SK-N-SH (cell line): Measurements from ENCODE around the gene VANGL1. TPM values are rescaled to one million over a fixed set of nuclear protein-coding genes. Genes with fewer than 3 reads are reported as not detected.
A peak's percentile ranks its signal among the peaks of the same experiment; 100 is the strongest.

Experiments
- CTCF ChIA-PET: fragments of 300-600, 350-600 bp; formaldehyde crosslinking; extraction: SDS; loops from one replicate; lab custom pipeline; 2021; lab: Yijun Ruan, JAX
- POLR2A ChIA-PET: fragments of 350-600 bp; sonication (Branson Sonifier 250); formaldehyde crosslinking; extraction: SDS; loops from one replicate; lab custom pipeline; 2020; ENCODE audit warnings: antibody characterized with exemption, inconsistent platforms; lab: Yijun Ruan, JAX
- DNase-seq: peaks from one replicate; pipeline ENCODE4 v3.0.0; 2012
- H2AFZ ChIP-seq: fragments of 200-600 bp; sonication (generic); 2 replicates; pipeline ENCODE4 v1.8.1; 2016; ENCODE audit warnings: antibody characterized with exemption, mild to moderate bottlenecking, low read depth
- H3F3A ChIP-seq: fragments of 200-600 bp; sonication (generic); replicated peaks from 2 replicates; pipeline ENCODE3; 2016; ENCODE audit warnings: antibody characterized with exemption, mild to moderate bottlenecking; ENCODE audit not compliant: insufficient read depth
- H3K27ac ChIP-seq, 2 experiments: fragments of 200-500 bp in 1 of 2; fragments of 200-600 bp in 1 of 2; sonication (Bioruptor generic) in 1 of 2; sonication (generic), shearing (Covaris generic) in 1 of 2; 2 replicates each; pipeline versions ENCODE4 v1.5.1 to v1.6.1; 2014 to 2016; ENCODE audit warnings: low read depth in 2 of 2, inconsistent platforms in 1 of 2, low read length in 1 of 2, mild to moderate bottlenecking in 1 of 2, mixed read lengths in 1 of 2
- H3K27me3 ChIP-seq: fragments of 200-600 bp; sonication (generic), shearing (Covaris generic); 2 replicates; pipeline ENCODE4 v1.6.1; 2016; ENCODE audit warnings: mixed run types; ENCODE audit not compliant: insufficient read depth
- H3K36me3 ChIP-seq, 2 experiments: fragments of 200-500 bp in 1 of 2; fragments of 200-600 bp in 1 of 2; sonication (Bioruptor generic) in 1 of 2; sonication (generic) in 1 of 2; replicated peaks in 1 of 2; 2 replicates each; pipeline versions ENCODE3 to v1.5.1; 2014 to 2016; ENCODE audit warnings: low read length in 1 of 2, mild to moderate bottlenecking in 1 of 2; ENCODE audit not compliant: insufficient read depth in 2 of 2, control insufficient read depth in 1 of 2
- H3K4me1 ChIP-seq, 2 experiments: fragments of 200-500 bp in 1 of 2; fragments of 200-600 bp in 1 of 2; sonication (Bioruptor generic) in 1 of 2; sonication (generic), shearing (Covaris generic) in 1 of 2; 2 replicates each; pipeline versions ENCODE4 v1.5.1 to v1.6.1; 2014 to 2016; ENCODE audit warnings: low read depth in 1 of 2, low read length in 1 of 2, mixed run types in 1 of 2; ENCODE audit not compliant: insufficient read depth in 2 of 2, control insufficient read depth in 1 of 2
- H3K4me2 ChIP-seq: fragments of 200-600 bp; sonication (generic), shearing (Covaris generic); 2 replicates; pipeline ENCODE4 v1.6.1; 2017; ENCODE audit warnings: mixed run types
- H3K4me3 ChIP-seq, 2 experiments: fragments of 200-500 bp in 1 of 2; fragments of 200-600 bp in 1 of 2; sonication (Bioruptor generic) in 1 of 2; sonication (generic), shearing (Covaris generic) in 1 of 2; 2 replicates each; pipeline versions ENCODE4 v1.5.1 to v1.8.1; 2014 to 2016; ENCODE audit warnings: low read depth in 2 of 2, inconsistent platforms in 1 of 2, low read length in 1 of 2, mild to moderate bottlenecking in 1 of 2, mixed read lengths in 1 of 2, moderate library complexity in 1 of 2
- H3K79me2 ChIP-seq: fragments of 200-600 bp; sonication (generic); 2 replicates; pipeline ENCODE4 v1.8.1; 2017; ENCODE audit warnings: mild to moderate bottlenecking; ENCODE audit not compliant: insufficient read depth
- H3K9ac ChIP-seq: fragments of 200-600 bp; sonication (generic); 2 replicates; pipeline ENCODE4 v1.6.1; 2017; ENCODE audit warnings: mixed run types
- H3K9me2 ChIP-seq: fragments of 200-600 bp; sonication (generic); 2 replicates; pipeline ENCODE4 v1.6.1; 2017; ENCODE audit warnings: mixed run types
- H3K9me3 ChIP-seq: fragments of 200-600 bp; sonication (generic); 2 replicates; pipeline ENCODE4 v1.6.1; 2017; ENCODE audit warnings: mixed run types, mild to moderate bottlenecking, moderate library complexity
- H4K20me1 ChIP-seq: fragments of 200-600 bp; sonication (generic); 2 replicates; pipeline ENCODE4 v1.6.1; 2017; ENCODE audit warnings: mild to moderate bottlenecking, mixed run types; ENCODE audit not compliant: insufficient read depth
- ELF1 ChIP-seq: IDR thresholded peaks from 2 replicates; pipeline ENCODE4 v1.4.0; 2012
- EP300 ChIP-seq, 2 experiments: IDR thresholded peaks; 2 replicates each; pipeline versions ENCODE4 v1.4.0 to v1.6.1; 2012; ENCODE audit warnings: borderline replicate concordance in 1 of 2, low read depth in 1 of 2, low read length in 1 of 2
- FOXJ3 ChIP-seq: sonication (generic); formaldehyde crosslinking; IDR thresholded peaks from 2 replicates; pipeline ENCODE4 v1.5.1; 2020; ENCODE audit warnings: mild to moderate bottlenecking, missing genetic modification reagents
- GABPA ChIP-seq: IDR thresholded peaks from 2 replicates; pipeline ENCODE4 v1.4.0; 2012; ENCODE audit warnings: low read depth, mild to moderate bottlenecking
- GATA2 ChIP-seq: sonication (generic); formaldehyde crosslinking; IDR thresholded peaks from 2 replicates; pipeline ENCODE4 v1.5.0; 2020; ENCODE audit warnings: mild to moderate bottlenecking, missing genetic modification reagents
- IRF3 ChIP-seq: fragments of 150-350 bp; IDR thresholded peaks from 2 replicates; pipeline ENCODE4 v1.6.1; 2016; ENCODE audit warnings: mild to moderate bottlenecking, low read depth, low read length
- JUND ChIP-seq: IDR thresholded peaks from 2 replicates; pipeline ENCODE4 v1.4.0; 2012
- MEF2A ChIP-seq: IDR thresholded peaks from 2 replicates; pipeline ENCODE4 v1.4.0; 2012; ENCODE audit warnings: low read depth, borderline replicate concordance
- MXI1 ChIP-seq: IDR thresholded peaks from 2 replicates; pipeline ENCODE4 v1.6.1; 2012; ENCODE audit warnings: mild to moderate bottlenecking, low read depth, low read length, improper control_type of control experiment
- NRF1 ChIP-seq: IDR thresholded peaks from 2 replicates; pipeline ENCODE4 v1.6.1; 2012; ENCODE audit warnings: low read depth, mild to moderate bottlenecking, low read length
- POLR2AphosphoS5 ChIP-seq: IDR thresholded peaks from 2 replicates; pipeline ENCODE4 v1.6.1; 2012; ENCODE audit warnings: low read depth, low read length
- RAD21 ChIP-seq: IDR thresholded peaks from 2 replicates; pipeline ENCODE4 v1.6.1; 2012; ENCODE audit warnings: mild to moderate bottlenecking, low read length
- REST ChIP-seq: IDR thresholded peaks from 2 replicates; pipeline ENCODE4 v1.6.1; 2012; ENCODE audit warnings: mild to moderate bottlenecking, low read depth, low read length, moderate library complexity
- SMC3 ChIP-seq: IDR thresholded peaks from 2 replicates; pipeline ENCODE4 v1.6.1; 2012; ENCODE audit warnings: low read depth, low read length, improper control_type of control experiment
- TAF1 ChIP-seq: IDR thresholded peaks from 2 replicates; pipeline ENCODE4 v1.6.1; 2012; ENCODE audit warnings: low read depth, mild to moderate bottlenecking, low read length, moderate library complexity, borderline replicate concordance
- TCF12 ChIP-seq: IDR thresholded peaks from 2 replicates; pipeline ENCODE4 v1.4.0; 2012
- TEAD4 ChIP-seq: IDR thresholded peaks from 2 replicates; pipeline ENCODE4 v1.4.0; 2012; ENCODE audit warnings: mild to moderate bottlenecking, borderline replicate concordance; ENCODE audit not compliant: insufficient read depth
- WGBS: methylation state at CpG from one replicate; pipeline ENCODE4 v1.1.6; 2017; ENCODE audit warnings: low lambda C conversion rate; 5-methylcytosine and 5-hydroxymethylcytosine counted together
- polyA plus RNA-seq, 3 experiments: library from polyadenylated mRNA; depleted of rRNA; stranded (reverse); fragments of >200 nt; gene quantifications; 2 replicates each; pipeline ENCODE4 v1.2.3, GENCODE V29; 2012
- TF ChIP-seq, protein P1 (sequence below): IDR thresholded peaks from 2 replicates; pipeline ENCODE4; 2012
- TF ChIP-seq, protein P2 (sequence below): IDR thresholded peaks from 2 replicates; pipeline ENCODE4 v1.4.0; 2012; ENCODE audit warnings: low read depth

Gene VANGL1
- polyA plus RNA-seq, 1 of the 3 experiments (the other 2 are of a cell fraction), result 5.4 TPM

- TF ChIP-seq IRF3 (no peak), RAD21 (no peak), FOXJ3 (CRISPR knock-in tag) (no peak)
- TF ChIP-seq, protein P1, sequence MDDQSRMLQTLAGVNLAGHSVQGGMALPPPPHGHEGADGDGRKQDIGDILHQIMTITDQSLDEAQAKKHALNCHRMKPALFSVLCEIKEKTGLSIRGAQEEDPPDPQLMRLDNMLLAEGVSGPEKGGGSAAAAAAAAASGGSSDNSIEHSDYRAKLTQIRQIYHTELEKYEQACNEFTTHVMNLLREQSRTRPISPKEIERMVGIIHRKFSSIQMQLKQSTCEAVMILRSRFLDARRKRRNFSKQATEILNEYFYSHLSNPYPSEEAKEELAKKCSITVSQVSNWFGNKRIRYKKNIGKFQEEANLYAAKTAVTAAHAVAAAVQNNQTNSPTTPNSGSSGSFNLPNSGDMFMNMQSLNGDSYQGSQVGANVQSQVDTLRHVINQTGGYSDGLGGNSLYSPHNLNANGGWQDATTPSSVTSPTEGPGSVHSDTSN, result no peak
These were observed 1.5 kb downstream of the VANGL1 start (continued) for GRCh38 chr1:115643225-115643624.

DNA sequence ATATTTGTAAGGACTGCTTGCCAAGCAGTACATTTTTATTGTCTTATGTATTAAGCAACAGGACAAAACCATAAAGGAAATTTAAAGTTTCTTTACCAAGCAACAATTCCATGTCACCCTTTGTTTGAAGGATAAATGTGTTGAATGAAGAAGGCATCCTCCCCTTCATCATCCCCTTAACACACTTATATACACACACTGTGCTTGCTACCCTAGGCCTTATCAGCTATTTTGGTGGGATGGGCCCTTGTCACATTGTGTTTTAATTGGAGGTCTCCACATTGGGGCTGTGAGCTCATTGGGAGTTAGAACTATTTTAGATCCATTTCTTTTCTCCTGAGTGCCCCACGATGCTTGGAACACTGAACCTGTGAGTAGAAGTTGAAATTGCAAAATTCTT, 1.9 kb downstream of the VANGL1 start:
- Histone ChIP-seq H3K9me3 (no peaks in the 10 kb centered on the region), H3K27me3 (no peaks in the 10 kb centered on the region), H2AFZ (no peak overlapping the region), H3K4me2 (peak overlapping the region; percentile 76; the same call in 1 of the 2 replicates), H3K4me3 (no peak overlapping the region), H3F3A (no peaks in the 10 kb centered on the region), H3K9ac (no peak overlapping the region), H3K9me2 (no peaks in the 10 kb centered on the region), H3K79me2 (peaks cover 65% of the 10 kb centered on the region), H4K20me1 (peaks cover 15% of the 10 kb centered on the region), H3K27ac (no peak overlapping the region), H3K36me3 (no peaks in the 10 kb centered on the region), H3K4me1 (peaks cover 7 to 12% of the 10 kb centered on the region in 2 experiments; a peak in 3 of 4 replicates)
- ChIA-PET CTCF (interaction anchor here (1.4 to 1.7 kb wide), 3 partner anchors 74 to 505 kb away, joined by 4 to 8 read pairs (median 5); no protein-coding TSS in a partner anchor), POLR2A (no interaction called here)
- no peak for TF ChIP-seq ELF1
- no peak for TF ChIP-seq GABPA
- no peak for TF ChIP-seq TCF12
- TF ChIP-seq, protein P1, result no peak
- no peak for TF ChIP-seq FOXJ3 (CRISPR knock-in tag)
- no peak for TF ChIP-seq REST
- TF ChIP-seq IRF3, result no peak
- no peak for TF ChIP-seq NRF1
- TF ChIP-seq JUND, result no peak
- TF ChIP-seq MEF2A, result no peak
- TF ChIP-seq GATA2 (CRISPR knock-in tag), result no peak
- no peak for TF ChIP-seq MXI1
- TF ChIP-seq POLR2AphosphoS5, result no peak
- TF ChIP-seq SMC3, result no peak
- TF ChIP-seq, protein P2, sequence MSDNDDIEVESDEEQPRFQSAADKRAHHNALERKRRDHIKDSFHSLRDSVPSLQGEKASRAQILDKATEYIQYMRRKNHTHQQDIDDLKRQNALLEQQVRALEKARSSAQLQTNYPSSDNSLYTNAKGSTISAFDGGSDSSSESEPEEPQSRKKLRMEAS, result no peak
- no peak for TF ChIP-seq TAF1
- TF ChIP-seq EP300 (IDR thresholded peaks at IDR 0.05; ENCODE audit: borderline replicate concordance in 1 of 2, low read depth in 1 of 2, low read length in 1 of 2), result no peak
- TF ChIP-seq TEAD4, result no peak
- 95% methylated on average over 1 of the region's 1 CpG for WGBS
- DNase-seq, result no peak
